Panc1 (cell line): ENCODE results near the gene PCSK5. TPM values are rescaled to one million over a fixed set of nuclear protein-coding genes. Genes with fewer than 3 reads are reported as not detected.

Source experiments
- ATAC-seq: fragments of 200-7000 bp; cut with Tn5 transposase; 2 replicates; pipeline ENCODE4 v1.9.1; 2020; ENCODE audit warnings: mild to moderate bottlenecking, moderate library complexity
- BruUV-seq: library from RNA; stranded (reverse); fragments of 400-500 nt; replicated peaks from 2 replicates; lab custom pipeline; 2021; lab: Mats Ljungman, UMichigan
- CTCF ChIA-PET: fragments of 300-600 bp; sonication (Branson Sonifier 250); formaldehyde crosslinking; loops from one replicate; lab custom pipeline; 2022; ENCODE audit warnings: antibody characterized with exemption; lab: Charles Lee
- POLR2A ChIA-PET: fragments of 300-600 bp; sonication (Branson Sonifier 250); formaldehyde crosslinking; loops from one replicate; lab custom pipeline; 2022; ENCODE audit warnings: antibody characterized with exemption; lab: Charles Lee
- DNase-seq: peaks from one replicate; pipeline ENCODE4 v3.0.0-alpha.2; 2010; ENCODE audit warnings: low read depth, low spot score
- H3K27ac ChIP-seq: 2 replicates; pipeline ENCODE4 v1.5.1; 2011; ENCODE audit warnings: mild to moderate bottlenecking, low read length, inconsistent platforms
- H3K27me3 ChIP-seq: fragments of 200-500 bp; sonication (Bioruptor generic); 2 replicates; pipeline ENCODE4 v1.6.0; 2014; ENCODE audit warnings: low read length, inconsistent platforms; ENCODE audit not compliant: control insufficient read depth, insufficient read depth
- H3K36me3 ChIP-seq: fragments of 200-500 bp; sonication (Bioruptor generic); 2 replicates; pipeline ENCODE4 v1.5.1; 2014; ENCODE audit warnings: inconsistent platforms, mild to moderate bottlenecking, low read length, moderate library complexity; ENCODE audit not compliant: control insufficient read depth, insufficient read depth
- H3K4me1 ChIP-seq: 2 replicates; pipeline ENCODE4 v1.5.1; 2011; ENCODE audit warnings: inconsistent platforms, mild to moderate bottlenecking, low read length, moderate library complexity; ENCODE audit not compliant: control insufficient read depth, insufficient read depth
- H3K4me3 ChIP-seq, 2 experiments: 2 replicates each; pipeline ENCODE4 v1.5.1; 2011 to 2012; ENCODE audit warnings: low read depth in 2 of 2, low read length in 2 of 2, mild to moderate bottlenecking in 2 of 2, inconsistent platforms in 1 of 2, moderate library complexity in 1 of 2
- H3K9me3 ChIP-seq: fragments of 200-500 bp; sonication (Bioruptor generic); 2 replicates; pipeline ENCODE4 v1.5.1; 2014; ENCODE audit warnings: low read depth, mild to moderate bottlenecking, inconsistent platforms, low read length, moderate library complexity; ENCODE audit not compliant: control insufficient read depth, insufficient read depth
- POLR2AphosphoS5 ChIP-seq: IDR thresholded peaks from 2 replicates; pipeline ENCODE4 v1.6.1; 2012; ENCODE audit warnings: mild to moderate bottlenecking, low read depth, low read length, moderate library complexity
- REST ChIP-seq, 2 experiments: IDR thresholded peaks; 2 replicates each; pipeline ENCODE4 v1.6.1; 2011 to 2012; ENCODE audit warnings: low read depth in 2 of 2, control low read depth in 1 of 2, low read length in 1 of 2, mild to moderate bottlenecking in 1 of 2, moderate library complexity in 1 of 2; ENCODE audit not compliant: insufficient read depth in 1 of 2
- SIN3A ChIP-seq: IDR thresholded peaks from 2 replicates; pipeline ENCODE4 v1.6.1; 2012; ENCODE audit warnings: low read depth, mild to moderate bottlenecking, low read length, moderate library complexity, borderline replicate concordance; ENCODE audit not compliant: insufficient read depth
- TCF7L2 ChIP-seq: IDR thresholded peaks from 2 replicates; pipeline ENCODE4 v1.6.1; 2011; ENCODE audit warnings: mild to moderate bottlenecking, low read depth, low read length, inconsistent platforms
- in situ Hi-C: cut with HindIII; loops from 2 replicates; pipeline ENCODE4 v1.10.0; 2016; ENCODE audit warnings: low sequenced_read_pairs, low pct_unique_long_range_greater_than_20kb
- intact Hi-C: fragments of 100-400 bp; cut with micrococcal nuclease; formaldehyde crosslinking; loops from one replicate; pipeline ENCODE4 v1.10.0; 2022; ENCODE audit not compliant: unreplicated experiment
- total RNA-seq: library from RNA; stranded (reverse); gene quantifications from one replicate; pipeline ENCODE4 v1.2.1, GENCODE V29; 2021; ENCODE audit not compliant: unreplicated experiment
- TF ChIP-seq, protein P1 (sequence below): fragments of 450-650 bp; IDR thresholded peaks from 2 replicates; pipeline ENCODE4 v1.5.1; 2017; ENCODE audit warnings: mild to moderate bottlenecking

Gene PCSK5
- total RNA-seq, 1 experiment from 2014 or later: 0.21 TPM

DNA sequence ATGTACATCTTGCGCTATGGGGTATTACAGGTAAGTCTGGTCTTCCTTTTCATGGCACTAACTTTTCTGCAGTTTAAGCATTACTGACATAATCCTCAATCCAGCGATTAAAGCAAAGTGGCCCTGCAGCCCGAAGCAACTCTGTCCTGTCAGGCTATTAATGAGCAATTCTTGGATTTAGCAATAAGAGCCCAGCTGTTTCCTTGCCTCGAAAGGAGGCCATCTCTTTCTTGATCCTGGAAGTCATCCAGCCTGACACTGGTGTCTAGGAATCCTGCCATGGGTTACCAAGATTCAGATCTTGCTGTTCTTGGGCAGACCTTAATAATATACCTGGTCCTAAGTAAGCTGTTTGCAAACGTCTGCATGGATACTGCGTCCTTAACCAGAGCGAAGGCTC lies 401.8 kb downstream of the PCSK5 start:
- no peak for TF ChIP-seq SIN3A
- TF ChIP-seq REST (IDR thresholded peaks at IDR 0.05; ENCODE audit: insufficient read depth in 1 of 2, low read depth in 2 of 2, low read length in 1 of 2): no peak
- no peaks in the 10 kb centered on the region for H3K36me3 ChIP-seq
- H3K27me3 ChIP-seq: no peaks in the 10 kb centered on the region
- CTCF ChIA-PET: no interaction called here
- ATAC-seq (no peak), DNase-seq (no peak)
- H3K4me3 ChIP-seq: no peak overlapping the region
- in situ Hi-C loops (no loop called here), intact Hi-C loops (no loop called here)
- H3K4me1 ChIP-seq: no peaks in the 10 kb centered on the region
- POLR2A ChIA-PET: no interaction called here
- no peak overlapping the region for H3K27ac ChIP-seq
- H3K9me3 ChIP-seq: no peaks in the 10 kb centered on the region
- BruUV-seq: no TSS peak

DNA sequence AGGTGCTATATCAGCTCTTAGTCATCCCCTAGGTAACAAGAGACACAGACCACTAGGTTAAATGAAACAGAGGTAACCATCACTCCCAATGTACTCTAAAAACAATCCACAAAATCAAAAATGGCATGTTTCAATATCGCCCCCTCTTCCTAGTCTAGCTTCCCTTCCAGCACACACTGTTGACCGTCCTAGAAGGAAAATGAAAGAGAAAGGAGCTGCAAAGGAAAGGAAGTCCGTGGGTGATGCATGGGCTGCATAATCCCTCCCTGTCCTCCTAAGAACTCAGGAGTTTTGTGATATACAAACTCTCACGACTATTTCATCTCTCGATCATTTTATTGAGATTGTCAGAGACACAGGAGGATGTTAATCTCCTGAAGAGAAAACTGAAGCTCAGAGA lies 402.2 kb downstream of the PCSK5 start:
- ATAC-seq: no peak

More for the DNA sequence above, 402.2 kb downstream of the PCSK5 start:
- no peaks in the 10 kb centered on the region for H3K36me3 ChIP-seq
- intact Hi-C loops: no loop called here
- H3K27me3 ChIP-seq: no peaks in the 10 kb centered on the region
- POLR2A ChIA-PET: no interaction called here
- no peaks in the 10 kb centered on the region for H3K4me1 ChIP-seq
- CTCF ChIA-PET: no interaction called here
- in situ Hi-C loops: no loop called here
- DNase-seq: no peak
- no peak overlapping the region for H3K4me3 ChIP-seq
- no peak for TF ChIP-seq POLR2AphosphoS5
- TF ChIP-seq REST (IDR thresholded peaks at IDR 0.05; ENCODE audit: insufficient read depth in 1 of 2, low read depth in 2 of 2, low read length in 1 of 2): no peak
- no peak for TF ChIP-seq TCF7L2
- TF ChIP-seq SIN3A: no peak
- TF ChIP-seq, protein P1, sequence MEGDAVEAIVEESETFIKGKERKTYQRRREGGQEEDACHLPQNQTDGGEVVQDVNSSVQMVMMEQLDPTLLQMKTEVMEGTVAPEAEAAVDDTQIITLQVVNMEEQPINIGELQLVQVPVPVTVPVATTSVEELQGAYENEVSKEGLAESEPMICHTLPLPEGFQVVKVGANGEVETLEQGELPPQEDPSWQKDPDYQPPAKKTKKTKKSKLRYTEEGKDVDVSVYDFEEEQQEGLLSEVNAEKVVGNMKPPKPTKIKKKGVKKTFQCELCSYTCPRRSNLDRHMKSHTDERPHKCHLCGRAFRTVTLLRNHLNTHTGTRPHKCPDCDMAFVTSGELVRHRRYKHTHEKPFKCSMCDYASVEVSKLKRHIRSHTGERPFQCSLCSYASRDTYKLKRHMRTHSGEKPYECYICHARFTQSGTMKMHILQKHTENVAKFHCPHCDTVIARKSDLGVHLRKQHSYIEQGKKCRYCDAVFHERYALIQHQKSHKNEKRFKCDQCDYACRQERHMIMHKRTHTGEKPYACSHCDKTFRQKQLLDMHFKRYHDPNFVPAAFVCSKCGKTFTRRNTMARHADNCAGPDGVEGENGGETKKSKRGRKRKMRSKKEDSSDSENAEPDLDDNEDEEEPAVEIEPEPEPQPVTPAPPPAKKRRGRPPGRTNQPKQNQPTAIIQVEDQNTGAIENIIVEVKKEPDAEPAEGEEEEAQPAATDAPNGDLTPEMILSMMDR: no peak
- no peak overlapping the region for H3K27ac ChIP-seq
- no peaks in the 10 kb centered on the region for H3K9me3 ChIP-seq
- BruUV-seq: no TSS peak
